ENCODE results near the gene GTF2A1L.

The GTF2A1L gene

DNA sequence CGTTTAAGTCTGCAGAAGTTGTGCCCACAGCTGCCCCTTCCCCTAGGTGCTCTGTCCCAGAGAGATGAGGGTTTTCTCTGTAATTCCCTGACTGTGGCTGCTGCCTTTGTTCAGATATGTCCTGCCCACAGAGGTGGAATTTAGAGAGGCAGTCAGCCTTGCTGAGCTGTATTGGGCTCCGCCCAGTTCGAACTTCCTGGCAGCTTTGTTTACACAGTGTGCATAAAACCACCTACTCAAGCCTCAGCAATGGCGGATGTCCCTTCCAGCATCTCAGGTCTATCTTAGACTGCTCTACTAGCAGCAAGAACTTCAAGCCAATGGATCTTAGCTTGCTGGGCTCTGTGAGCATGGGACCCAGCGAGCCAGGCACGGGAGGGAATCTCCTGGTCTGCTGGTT, 89.8 kb downstream of the GTF2A1L start:
- Histone ChIP-seq H3K27me3 (replicated peaks) (no peaks in the 10 kb centered on the region), H3K4me3 (ENCODE audit: low read depth, low read length) (no peak overlapping the region), H3K27ac (no peak overlapping the region), H3K36me3 (replicated peaks) (no peaks in the 10 kb centered on the region)
- in situ Hi-C loops (cut with HindIII; ENCODE audit: low pct_ligation_motif_present, low sequenced_read_pairs) = no loop called here
- TF ChIP-seq, protein P1, sequence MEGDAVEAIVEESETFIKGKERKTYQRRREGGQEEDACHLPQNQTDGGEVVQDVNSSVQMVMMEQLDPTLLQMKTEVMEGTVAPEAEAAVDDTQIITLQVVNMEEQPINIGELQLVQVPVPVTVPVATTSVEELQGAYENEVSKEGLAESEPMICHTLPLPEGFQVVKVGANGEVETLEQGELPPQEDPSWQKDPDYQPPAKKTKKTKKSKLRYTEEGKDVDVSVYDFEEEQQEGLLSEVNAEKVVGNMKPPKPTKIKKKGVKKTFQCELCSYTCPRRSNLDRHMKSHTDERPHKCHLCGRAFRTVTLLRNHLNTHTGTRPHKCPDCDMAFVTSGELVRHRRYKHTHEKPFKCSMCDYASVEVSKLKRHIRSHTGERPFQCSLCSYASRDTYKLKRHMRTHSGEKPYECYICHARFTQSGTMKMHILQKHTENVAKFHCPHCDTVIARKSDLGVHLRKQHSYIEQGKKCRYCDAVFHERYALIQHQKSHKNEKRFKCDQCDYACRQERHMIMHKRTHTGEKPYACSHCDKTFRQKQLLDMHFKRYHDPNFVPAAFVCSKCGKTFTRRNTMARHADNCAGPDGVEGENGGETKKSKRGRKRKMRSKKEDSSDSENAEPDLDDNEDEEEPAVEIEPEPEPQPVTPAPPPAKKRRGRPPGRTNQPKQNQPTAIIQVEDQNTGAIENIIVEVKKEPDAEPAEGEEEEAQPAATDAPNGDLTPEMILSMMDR (IDR thresholded peaks at IDR 0.05; ENCODE audit: low read depth, low read length, missing control alignments) = no peak
- DNase-seq = no peak

DNA sequence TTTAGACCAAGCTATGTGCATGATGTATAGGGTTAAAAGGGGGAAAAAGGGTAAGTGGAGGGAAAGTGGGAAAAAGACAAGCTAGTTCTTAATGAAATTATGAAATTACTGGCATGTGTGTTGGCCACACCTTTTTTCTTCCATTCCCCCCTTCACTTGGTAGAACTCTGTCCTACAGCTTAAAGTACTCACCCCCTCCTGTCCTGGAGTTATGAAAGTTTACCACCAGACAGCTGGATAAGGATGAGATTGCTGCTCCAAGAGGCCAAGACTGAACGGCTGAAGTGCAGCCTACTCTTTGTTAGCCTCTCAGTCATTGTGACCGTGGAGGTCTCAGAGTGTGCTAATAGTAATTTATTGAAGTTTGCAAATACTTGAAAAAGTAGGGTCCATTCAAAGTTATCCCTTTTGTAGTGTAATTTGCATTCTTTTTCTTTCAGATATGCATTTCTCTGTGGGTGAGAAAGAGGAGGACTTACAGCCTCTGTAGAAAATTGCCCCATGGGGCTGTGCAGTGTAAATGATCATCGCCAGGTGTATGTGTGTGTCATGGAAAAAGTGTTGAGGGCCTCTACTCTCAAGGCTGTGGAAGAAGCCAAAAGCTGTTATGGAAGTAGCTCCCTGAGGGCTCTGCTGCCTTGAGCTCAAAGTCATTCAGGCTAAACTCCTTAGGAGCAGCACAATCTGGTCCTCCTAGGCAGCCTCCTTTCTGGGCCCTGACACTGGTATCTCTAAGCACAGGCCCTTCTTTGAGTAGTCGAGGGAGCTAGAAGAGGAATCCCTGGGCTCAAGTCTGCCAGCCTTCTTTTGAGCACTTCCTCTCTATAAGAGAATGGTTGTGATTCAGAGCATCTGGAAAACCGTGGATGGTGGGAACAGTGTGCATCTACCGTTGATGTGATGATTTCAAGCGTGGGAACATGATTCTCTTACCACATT, 91.7 kb downstream of the GTF2A1L start:
- H3K36me3 ChIP-seq (replicated peaks) = no peaks in the 10 kb centered on the region
- in situ Hi-C loops (cut with HindIII; ENCODE audit: low pct_ligation_motif_present, low sequenced_read_pairs) = no loop called here
- H3K4me3 ChIP-seq (ENCODE audit: low read depth, low read length) = no peak overlapping the region
- no peak overlapping the region for H3K27ac ChIP-seq
- H3K27me3 ChIP-seq (replicated peaks) = no peaks in the 10 kb centered on the region
- TF ChIP-seq, protein P1 (IDR thresholded peaks at IDR 0.05; ENCODE audit: low read depth, low read length, missing control alignments) = no peak
- DNase-seq = no peak

DNA sequence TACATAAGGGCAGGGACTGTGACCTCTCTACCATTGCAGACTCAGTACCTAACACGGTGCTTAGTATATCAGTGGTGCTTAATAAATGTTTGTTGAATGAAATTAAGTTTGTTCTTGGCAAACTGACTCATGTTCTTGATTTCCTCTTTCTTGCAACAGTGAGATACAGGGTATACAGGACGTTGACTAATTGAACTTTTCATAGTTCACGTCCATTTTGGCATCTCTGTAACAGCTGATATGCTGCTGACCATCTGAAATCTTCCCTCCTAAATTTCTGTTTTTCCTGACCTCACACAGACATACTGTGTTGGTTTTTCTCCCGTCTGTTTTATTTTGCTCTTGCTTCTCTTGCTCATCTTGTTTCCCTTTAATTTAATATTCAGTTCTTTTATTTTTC, 93.7 kb downstream of the GTF2A1L start:
- DNase-seq = no peak
- TF ChIP-seq, protein P1 (IDR thresholded peaks at IDR 0.05; ENCODE audit: low read depth, low read length, missing control alignments) = no peak
- H3K27ac ChIP-seq = no peak overlapping the region
- no peaks in the 10 kb centered on the region for H3K36me3 ChIP-seq (replicated peaks)
- no peaks in the 10 kb centered on the region for H3K27me3 ChIP-seq (replicated peaks)
- in situ Hi-C loops (cut with HindIII; ENCODE audit: low pct_ligation_motif_present, low sequenced_read_pairs) = no loop called here
- no peak overlapping the region for H3K4me3 ChIP-seq (ENCODE audit: low read depth, low read length)

DNA sequence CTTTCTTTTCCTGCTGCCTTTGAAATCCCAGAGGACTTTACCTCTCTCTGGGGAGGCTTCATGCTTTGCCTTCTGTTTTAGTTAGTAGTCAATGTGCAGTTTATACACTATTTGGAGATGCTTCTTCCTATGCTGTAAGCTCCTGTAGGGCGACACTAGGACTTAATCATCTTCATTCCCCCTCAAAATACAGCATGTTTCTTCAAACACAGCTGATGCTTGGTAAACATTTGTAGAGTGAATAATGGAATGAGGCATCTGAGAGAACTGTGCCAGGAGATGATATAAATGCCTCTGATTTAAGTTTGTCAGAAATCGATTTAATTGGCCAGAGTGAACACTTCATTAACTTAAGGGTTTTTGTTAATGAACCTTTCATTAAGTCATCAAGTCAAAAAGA, 94.5 kb downstream of the GTF2A1L start:
- H3K27ac ChIP-seq = no peak overlapping the region
- in situ Hi-C loops (cut with HindIII; ENCODE audit: low pct_ligation_motif_present, low sequenced_read_pairs) = no loop called here

DNA sequence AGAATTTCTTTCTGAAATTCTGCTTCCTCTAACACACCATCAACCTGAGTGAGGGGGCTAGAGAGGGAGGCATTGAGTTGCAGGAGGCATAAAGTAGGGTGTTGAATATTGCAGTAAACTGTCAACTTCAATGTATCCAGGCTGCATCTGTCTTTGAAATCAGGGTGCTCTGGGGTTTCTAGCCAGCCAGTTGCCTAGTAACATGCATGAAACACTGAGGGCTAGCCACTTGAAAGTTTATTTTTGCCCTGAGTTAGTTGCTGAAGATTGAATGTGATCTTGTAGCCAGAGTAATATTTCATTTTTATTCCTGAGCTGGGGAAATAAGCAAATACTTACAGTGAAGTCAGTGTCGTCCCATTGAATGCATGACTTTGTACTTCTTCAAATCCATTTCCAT, 96.0 kb downstream of the GTF2A1L start:
- Histone ChIP-seq H3K27ac (no peak overlapping the region), H3K4me3 (ENCODE audit: low read depth, low read length) (no peak overlapping the region), H3K27me3 (replicated peaks) (no peaks in the 10 kb centered on the region), H3K36me3 (replicated peaks) (no peaks in the 10 kb centered on the region)
- TF ChIP-seq, protein P1 (IDR thresholded peaks at IDR 0.05; ENCODE audit: low read depth, low read length, missing control alignments) = no peak
- in situ Hi-C loops (cut with HindIII; ENCODE audit: low pct_ligation_motif_present, low sequenced_read_pairs) = no loop called here
- DNase-seq = no peak

More for the DNA sequence above, 94.5 kb downstream of the GTF2A1L start:
- H3K36me3 ChIP-seq (replicated peaks) = no peaks in the 10 kb centered on the region
- TF ChIP-seq, protein P1 (IDR thresholded peaks at IDR 0.05; ENCODE audit: low read depth, low read length, missing control alignments) = no peak
- H3K27me3 ChIP-seq (replicated peaks) = no peaks in the 10 kb centered on the region
- DNase-seq = no peak
- H3K4me3 ChIP-seq (ENCODE audit: low read depth, low read length) = no peak overlapping the region

Data from brain microvascular endothelial cell (primary cell).